Right atrium auricular region (tissue), 2 donors: ENCODE results near the gene ZNF805. TPM values are rescaled to one million over a fixed set of nuclear protein-coding genes. Genes with fewer than 3 reads are reported as not detected.
"Not testable (repeated sequence)": the region's sequence is repeated elsewhere in the genome, so short reads cannot be mapped to it uniquely, and the experiment has no call there.

Experiments used
- DNase-seq: peaks from one replicate; pipeline ENCODE4 v3.0.0-alpha.2; 2019; ENCODE audit warnings: low spot score
- H3K27ac ChIP-seq, 2 donors: fragments of 200-600 bp; sonication (generic); 1 replicate in 1 of 2; 2 replicates in 1 of 2; pipeline ENCODE4 v1.5.1; 2016 to 2019
- H3K27me3 ChIP-seq, 2 donors: fragments of 200-600 bp; sonication (generic); one replicate each; pipeline versions ENCODE4 v1.5.1 to v1.6.0; 2017 to 2019
- H3K36me3 ChIP-seq: fragments of 200-600 bp; sonication (generic); one replicate; pipeline ENCODE4 v1.5.1; 2016
- H3K4me1 ChIP-seq, 2 donors: fragments of 200-600 bp; sonication (generic); one replicate each; pipeline versions ENCODE4 v1.5.1 to v1.6.0; 2017 to 2019
- H3K4me3 ChIP-seq, 2 donors: fragments of 200-600 bp; sonication (generic); 1 replicate in 1 of 2; 2 replicates in 1 of 2; pipeline ENCODE4 v1.5.1; 2017 to 2019; ENCODE audit warnings: mild to moderate bottlenecking in 1 of 2, moderate library complexity in 1 of 2
- H3K9me3 ChIP-seq, 2 donors: fragments of 200-600 bp; sonication (generic); one replicate each; pipeline ENCODE4 v1.5.1; 2019
- total RNA-seq, 2 donors: library from RNA; depleted of rRNA; stranded (reverse); fragments of >200 nt; gene quantifications; one replicate each; pipeline ENCODE4 v1.1.0, GENCODE V29; 2016
- TF ChIP-seq, protein P1 (sequence below), 2 donors: fragments of 200-600 bp; sonication (generic); IDR thresholded peaks; one replicate each; pipeline ENCODE4 v1.5.1; 2019; ENCODE audit warnings: antibody characterized with exemption in 2 of 2

Gene ZNF805
- total RNA-seq, 2 donors from 2014 or later, result 11.6 to 12.2 TPM

DNA sequence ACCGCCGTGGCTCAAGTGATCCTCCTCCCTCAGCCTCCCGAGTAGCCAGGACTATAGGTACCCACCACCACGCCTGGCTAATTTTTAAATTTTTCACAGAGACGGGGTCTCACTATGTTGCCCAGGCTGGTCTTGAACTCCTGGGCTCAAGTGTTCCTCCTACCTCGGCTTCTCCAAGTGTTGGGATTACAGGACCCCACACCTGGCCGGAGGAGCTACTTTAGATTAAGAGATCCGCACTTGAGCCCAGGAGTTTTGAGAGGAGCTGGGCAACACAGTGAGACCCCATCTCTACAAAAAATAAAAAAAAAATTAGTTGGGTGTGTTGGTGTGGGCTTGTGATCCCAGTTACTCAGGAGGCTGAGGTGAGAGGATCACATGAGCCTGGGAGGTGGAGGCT is 30.8 kb downstream of the ZNF805 start:
- TF ChIP-seq, protein P1, sequence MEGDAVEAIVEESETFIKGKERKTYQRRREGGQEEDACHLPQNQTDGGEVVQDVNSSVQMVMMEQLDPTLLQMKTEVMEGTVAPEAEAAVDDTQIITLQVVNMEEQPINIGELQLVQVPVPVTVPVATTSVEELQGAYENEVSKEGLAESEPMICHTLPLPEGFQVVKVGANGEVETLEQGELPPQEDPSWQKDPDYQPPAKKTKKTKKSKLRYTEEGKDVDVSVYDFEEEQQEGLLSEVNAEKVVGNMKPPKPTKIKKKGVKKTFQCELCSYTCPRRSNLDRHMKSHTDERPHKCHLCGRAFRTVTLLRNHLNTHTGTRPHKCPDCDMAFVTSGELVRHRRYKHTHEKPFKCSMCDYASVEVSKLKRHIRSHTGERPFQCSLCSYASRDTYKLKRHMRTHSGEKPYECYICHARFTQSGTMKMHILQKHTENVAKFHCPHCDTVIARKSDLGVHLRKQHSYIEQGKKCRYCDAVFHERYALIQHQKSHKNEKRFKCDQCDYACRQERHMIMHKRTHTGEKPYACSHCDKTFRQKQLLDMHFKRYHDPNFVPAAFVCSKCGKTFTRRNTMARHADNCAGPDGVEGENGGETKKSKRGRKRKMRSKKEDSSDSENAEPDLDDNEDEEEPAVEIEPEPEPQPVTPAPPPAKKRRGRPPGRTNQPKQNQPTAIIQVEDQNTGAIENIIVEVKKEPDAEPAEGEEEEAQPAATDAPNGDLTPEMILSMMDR (IDR thresholded peaks at IDR 0.05), result no peak

DNA sequence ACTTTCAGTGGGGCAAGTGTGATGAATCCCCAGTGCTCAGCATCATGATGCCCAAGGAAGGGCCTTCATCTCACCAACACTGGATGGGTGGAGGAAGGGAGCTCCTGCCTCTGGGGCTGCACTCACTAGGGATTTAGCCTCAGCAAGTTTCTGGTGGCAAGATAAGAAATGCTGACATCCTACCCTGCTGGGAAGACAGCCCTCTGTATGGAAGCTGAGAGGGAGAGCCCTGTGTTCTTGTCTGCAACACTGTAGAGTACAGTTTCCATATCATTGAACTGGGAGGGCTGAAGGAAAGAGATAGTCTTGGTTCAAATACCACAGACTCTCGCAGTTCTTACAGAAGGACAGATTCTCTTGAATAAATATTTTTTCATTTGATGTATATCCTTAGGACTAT is 32.6 kb downstream of the ZNF805 start:
- Histone ChIP-seq H3K4me1 (no peaks in the 10 kb centered on the region), H3K36me3 (peaks cover 7% of the 10 kb centered on the region), H3K27ac (no peak overlapping the region), H3K4me3 (no peak overlapping the region), H3K9me3 (no peaks in the 10 kb centered on the region), H3K27me3 (no peaks in the 10 kb centered on the region)
- TF ChIP-seq, protein P1 (IDR thresholded peaks at IDR 0.05), result no peak
- DNase-seq, result no peak

More for the DNA sequence above, 30.8 kb downstream of the ZNF805 start:
- no peaks in the 10 kb centered on the region for H3K9me3 ChIP-seq
- no peak for DNase-seq
- H3K36me3 ChIP-seq, result peaks cover 7% of the 10 kb centered on the region
- no peaks in the 10 kb centered on the region for H3K4me1 ChIP-seq
- no peak overlapping the region for H3K27ac ChIP-seq
- H3K4me3 ChIP-seq, result no peak overlapping the region
- H3K27me3 ChIP-seq, result no peaks in the 10 kb centered on the region

DNA sequence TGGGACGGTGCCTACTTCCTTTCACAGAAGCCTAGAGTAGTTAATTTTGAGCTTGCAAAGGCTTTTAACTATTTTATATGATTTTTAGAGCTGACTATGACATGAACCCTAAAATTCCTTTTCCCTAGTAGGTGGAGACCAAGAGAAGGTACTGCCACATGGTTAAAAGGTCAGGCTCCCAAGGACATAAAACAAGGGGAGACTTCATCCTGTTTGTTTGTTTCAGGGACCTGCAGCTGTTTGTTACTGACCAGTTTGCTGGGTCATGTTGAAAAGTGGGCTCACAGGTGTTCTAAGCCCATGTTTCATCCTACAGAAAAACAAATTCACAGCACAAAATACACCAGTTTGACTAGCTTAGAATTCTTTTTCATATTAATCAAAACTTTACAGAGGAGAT is 36.0 kb downstream of the ZNF805 start:
- Histone ChIP-seq H3K4me3 (no peak overlapping the region), H3K9me3 (no peaks in the 10 kb centered on the region)
- TF ChIP-seq, protein P1 (IDR thresholded peaks at IDR 0.05), result no peak

DNA sequence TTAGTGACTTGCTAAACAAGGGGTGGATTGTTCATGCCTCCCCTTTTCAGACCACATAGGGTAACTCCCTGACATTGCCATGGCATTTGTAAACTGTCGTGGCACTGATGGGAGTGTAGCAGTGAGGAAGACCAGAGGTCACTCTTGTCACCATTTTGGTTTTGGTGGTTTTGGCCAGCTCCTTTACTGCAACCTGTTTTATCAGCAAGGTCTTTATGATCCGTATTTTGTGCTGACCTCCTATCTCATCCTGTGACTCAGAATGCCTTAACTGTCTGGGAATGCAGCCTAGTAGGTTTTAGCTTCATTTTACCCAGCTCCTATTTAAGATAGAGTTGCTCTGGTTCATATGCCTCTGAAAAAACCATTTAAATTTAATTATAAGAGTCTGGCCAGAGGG is 38.0 kb downstream of the ZNF805 start:
- peaks cover 0 to 27% of the 10 kb centered on the region in 2 donors for H3K4me1 ChIP-seq
- H3K4me3 ChIP-seq, H3K9me3 ChIP-seq, H3K36me3 ChIP-seq, DNase-seq, H3K27me3 ChIP-seq, H3K27ac ChIP-seq: not testable (repeated sequence)

More for the DNA sequence above, 36.0 kb downstream of the ZNF805 start:
- no peak overlapping the region for H3K27ac ChIP-seq
- no peak for DNase-seq
- no peaks in the 10 kb centered on the region for H3K36me3 ChIP-seq
- no peaks in the 10 kb centered on the region for H3K27me3 ChIP-seq
- peaks cover 0 to 7% of the 10 kb centered on the region in 2 donors for H3K4me1 ChIP-seq

DNA sequence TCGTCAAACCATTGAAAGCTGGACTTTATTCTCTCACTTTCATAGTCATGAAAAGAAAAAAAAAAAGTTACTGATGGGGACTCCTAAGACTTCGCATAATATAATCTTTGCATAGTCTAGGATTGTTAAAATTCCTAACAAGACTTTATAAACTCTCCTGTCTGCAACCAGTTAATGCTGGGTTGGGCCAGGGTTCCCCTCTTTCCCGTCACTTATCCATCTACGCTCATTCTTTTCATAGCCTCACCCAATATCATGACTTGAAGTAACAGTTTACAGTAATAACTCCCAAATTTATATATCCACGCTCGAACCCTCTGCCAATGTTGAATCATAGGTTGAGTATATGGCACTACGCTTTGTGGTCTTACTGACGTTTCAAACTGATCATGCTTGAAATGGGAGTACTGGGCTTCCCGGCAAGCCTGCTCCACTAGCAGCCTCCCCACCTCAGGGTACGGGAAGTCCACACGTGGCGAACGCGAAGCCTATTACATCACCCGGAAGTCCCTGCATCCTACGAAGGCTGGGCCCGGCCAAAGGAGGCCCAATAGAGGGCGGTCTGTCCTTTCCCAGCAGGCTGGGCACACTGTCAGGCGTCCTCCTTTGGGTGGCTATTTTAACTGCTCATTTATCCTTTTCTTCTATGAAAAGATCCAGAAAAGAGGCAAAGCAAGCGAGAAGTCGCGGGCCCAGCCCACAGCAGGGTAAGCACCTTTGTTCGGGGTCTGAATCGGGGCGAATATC is 39.2 kb downstream of the ZNF805 start:
- Histone ChIP-seq H3K9me3 (no peaks in the 10 kb centered on the region), H3K27ac (peak overlapping the region; percentile 99 to 100), H3K4me1 (peaks cover 0 to 37% of the 10 kb centered on the region in 2 donors), H3K36me3 (peaks cover 8% of the 10 kb centered on the region), H3K27me3 (no peaks in the 10 kb centered on the region), H3K4me3 (peak overlapping the region; percentile 96 to 99)
- TF ChIP-seq, protein P1 (IDR thresholded peaks at IDR 0.05), result peak; percentile 13 to 67
- DNase-seq, result peak; percentile 96

DNA sequence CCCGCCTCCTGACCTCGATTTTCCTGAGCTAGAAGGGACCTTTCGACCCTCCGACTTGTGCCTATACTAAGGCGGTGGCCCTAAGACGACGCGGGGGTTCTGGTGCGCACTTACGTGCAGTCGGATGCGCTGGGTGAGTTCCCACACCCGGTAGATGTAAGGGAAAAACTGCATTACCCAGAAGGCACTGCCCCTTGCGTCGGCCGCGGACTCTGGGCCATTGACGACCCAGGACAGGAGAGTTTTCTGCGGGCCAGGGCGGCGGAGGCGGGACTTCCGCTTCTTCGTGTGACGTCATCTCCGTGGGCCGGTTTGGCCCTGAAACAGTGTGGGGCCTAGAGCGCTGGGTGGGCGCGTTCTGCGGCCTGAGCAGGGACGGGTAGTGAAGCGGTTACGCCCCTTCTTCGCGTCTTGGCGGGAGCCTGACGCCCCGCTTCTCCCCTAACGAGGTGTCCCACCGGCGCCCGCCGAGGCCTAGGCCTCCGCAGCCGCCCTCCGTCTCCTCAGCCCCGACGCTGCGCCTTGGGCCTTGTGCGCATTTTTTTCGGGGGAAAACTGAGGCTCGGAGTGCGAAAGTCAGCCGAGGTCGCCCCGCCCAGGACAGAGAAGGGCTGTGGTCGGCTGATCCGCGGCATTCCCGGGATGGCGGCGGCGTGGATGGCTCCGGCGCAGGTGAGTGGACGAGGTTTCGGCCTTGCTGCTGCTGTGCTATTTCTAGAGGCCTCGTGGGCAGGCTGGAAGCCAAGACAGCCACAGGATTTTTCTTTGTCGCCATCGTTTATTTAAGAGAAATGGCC is 39.9 kb downstream of the ZNF805 start, which contains the start of gene ZNF460:
ZNF460 (plus strand) TSS at position 321 of the 797 bp plus-strand sequence; CDS start at position 643, 322 bp downstream.
- peak within 1 kb of the TSS; percentile 96 to 99 for H3K4me3 ChIP-seq
- H3K27ac ChIP-seq, result peak within 1 kb of the TSS; percentile 99 to 100
- peaks cover 15% of the 10 kb centered on the region for H3K36me3 ChIP-seq
- TF ChIP-seq, protein P1 (IDR thresholded peaks at IDR 0.05), result no peak
- no peaks in the 10 kb centered on the region for H3K27me3 ChIP-seq
- H3K9me3 ChIP-seq, result no peaks in the 10 kb centered on the region
- peak; percentile 97 for DNase-seq
- peaks cover 0 to 43% of the 10 kb centered on the region in 2 donors for H3K4me1 ChIP-seq
